Calu3 (cell line): ENCODE results near the gene KIF2C. TPM values are rescaled to one million over a fixed set of nuclear protein-coding genes. Genes with fewer than 3 reads are reported as not detected.
"Not testable (repeated sequence)": the region's sequence is repeated elsewhere in the genome, so short reads cannot be mapped to it uniquely, and the experiment has no call there.

Source experiments
- BruUV-seq: library from RNA; stranded (reverse); fragments of 400-500 nt; replicated peaks from 2 replicates; lab custom pipeline; 2021; lab: Mats Ljungman, UMichigan
- CTCF ChIA-PET: fragments of 300-600 bp; sonication (Branson Sonifier 250); formaldehyde crosslinking; loops from one replicate; lab custom pipeline; 2022; ENCODE audit warnings: antibody characterized with exemption; lab: Charles Lee
- DNase-seq: peaks from one replicate; pipeline ENCODE4 v3.0.0; 2022
- H3K27ac Mint-ChIP-seq: one replicate; pipeline ENCODE4 v1.8.0; 2022; ENCODE audit warnings: mixed read lengths; ENCODE audit not compliant: unreplicated experiment
- H3K27me3 Mint-ChIP-seq: one replicate; pipeline ENCODE4 v1.8.0; 2022; ENCODE audit warnings: mixed read lengths; ENCODE audit not compliant: unreplicated experiment
- H3K36me3 Mint-ChIP-seq: one replicate; pipeline ENCODE4 v1.8.0; 2022; ENCODE audit warnings: mild to moderate bottlenecking, moderate library complexity, mixed read lengths; ENCODE audit not compliant: insufficient read depth, unreplicated experiment
- H3K4me1 Mint-ChIP-seq: one replicate; pipeline ENCODE4 v1.8.0; 2022; ENCODE audit warnings: mild to moderate bottlenecking, low read depth, mixed read lengths; ENCODE audit not compliant: unreplicated experiment
- H3K4me3 Mint-ChIP-seq: one replicate; pipeline ENCODE4 v1.8.0; 2022; ENCODE audit warnings: mild to moderate bottlenecking, low read depth, moderate library complexity, mixed read lengths; ENCODE audit not compliant: unreplicated experiment
- H3K9me3 Mint-ChIP-seq: one replicate; pipeline ENCODE4 v1.8.0; 2022; ENCODE audit warnings: low read depth, mixed read lengths; ENCODE audit not compliant: unreplicated experiment
- CTCF ChIP-seq: fragments of 200-600 bp; IDR thresholded peaks from one replicate; pipeline ENCODE4 v1.8.0; 2022; ENCODE audit warnings: antibody characterized with exemption; ENCODE audit not compliant: unreplicated experiment
- intact Hi-C: fragments of 100-400 bp; cut with micrococcal nuclease; formaldehyde crosslinking; loops from one replicate; pipeline ENCODE4 v1.10.0; 2022; ENCODE audit not compliant: unreplicated experiment
- total RNA-seq: library from RNA; stranded (reverse); gene quantifications from 2 replicates; pipeline ENCODE4 v1.2.3, GENCODE V29; 2022

The KIF2C gene
- total RNA-seq, 1 experiment from 2014 or later: 67.6 TPM

- H3K4me1 Mint-ChIP-seq: peaks cover 36% of the 10 kb centered on the region
- no TSS peak for BruUV-seq
Observed at GRCh38 chr1:44808063-44808937, 68.7 kb downstream of the KIF2C start, which contains the start of gene BTBD19. TSS of gene BTBD19 (plus strand) at chr1:44808523. CDS start at chr1:44808821, 298 bp downstream.

GRCh38 chr1:44808938-44809917, 69.6 kb downstream of the KIF2C start:
- no peak for TF ChIP-seq CTCF
- H3K4me3 Mint-ChIP-seq: peak overlapping the region; percentile 51
- intact Hi-C loops: no loop called here

More at GRCh38 chr1:44808063-44808937, 68.7 kb downstream of the KIF2C start, which contains the start of gene BTBD19:
- CTCF ChIA-PET: interaction anchor here (1.2 to 1.6 kb wide), 3 partner anchors 8 to 40 kb away, joined by 3 to 10 read pairs (median 4); partner anchors contain the start of gene PLK3
- intact Hi-C loops: no loop called here
- no peak for TF ChIP-seq CTCF
- peak; percentile 66 for DNase-seq
- Mint-ChIP-seq H3K4me3 (peak within 1 kb of the TSS; percentile 51), H3K27me3 (no peaks in the 10 kb centered on the region), H3K36me3 (peaks cover 57% of the 10 kb centered on the region), H3K9me3 (no peaks in the 10 kb centered on the region), H3K27ac (peak within 1 kb of the TSS; percentile 97)

GRCh38 chr1:44810101-44810761, 70.6 kb downstream of the KIF2C start:
- DNase-seq: peak; percentile 55
- peak overlapping the region; percentile 18 for H3K27ac Mint-ChIP-seq
- no peak for TF ChIP-seq CTCF
- no peaks in the 10 kb centered on the region for H3K27me3 Mint-ChIP-seq
- H3K9me3 Mint-ChIP-seq: no peaks in the 10 kb centered on the region
- CTCF ChIA-PET: no interaction called here
- no peak overlapping the region for H3K4me3 Mint-ChIP-seq
- H3K36me3 Mint-ChIP-seq: peaks cover 48% of the 10 kb centered on the region
- BruUV-seq: no TSS peak
- peaks cover 38% of the 10 kb centered on the region for H3K4me1 Mint-ChIP-seq
- intact Hi-C loops: no loop called here

More at GRCh38 chr1:44808938-44809917, 69.6 kb downstream of the KIF2C start:
- H3K27me3 Mint-ChIP-seq: no peaks in the 10 kb centered on the region
- no peak for DNase-seq
- BruUV-seq: no TSS peak
- no peaks in the 10 kb centered on the region for H3K9me3 Mint-ChIP-seq
- peaks cover 30% of the 10 kb centered on the region for H3K4me1 Mint-ChIP-seq
- peak overlapping the region; percentile 97 for H3K27ac Mint-ChIP-seq
- CTCF ChIA-PET: interaction anchor here (1.5 to 1.6 kb wide), 2 partner anchors 9 to 10 kb away, joined by 4 to 10 read pairs; partner anchors contain the start of gene PLK3
- peaks cover 56% of the 10 kb centered on the region for H3K36me3 Mint-ChIP-seq

- DNase-seq, BruUV-seq, intact Hi-C loops, H3K27me3 Mint-ChIP-seq, H3K27ac Mint-ChIP-seq, H3K4me3 Mint-ChIP-seq, CTCF ChIA-PET, H3K9me3 Mint-ChIP-seq: not testable (repeated sequence)
- Mint-ChIP-seq H3K36me3 (peaks cover 43% of the 10 kb centered on the region), H3K4me1 (peaks cover 42% of the 10 kb centered on the region)
Observed at GRCh38 chr1:44810762-44811105, 71.1 kb downstream of the KIF2C start.
